Nephron progenitor cell (in vitro differentiated cells): Measurements from ENCODE around the gene RAMAC.

Source experiments
- DNase-seq: peaks from one replicate; pipeline ENCODE4 v3.0.0; 2021
- H3K27ac Mint-ChIP-seq: 2 replicates; pipeline ENCODE4 v1.8.0; 2021; ENCODE audit warnings: mild to moderate bottlenecking, moderate library complexity, mixed read lengths
- H3K27me3 Mint-ChIP-seq: 2 replicates; pipeline ENCODE4 v1.8.0; 2021; ENCODE audit warnings: mild to moderate bottlenecking, low read depth, mixed read lengths; ENCODE audit not compliant: poor library complexity
- H3K36me3 Mint-ChIP-seq: 2 replicates; pipeline ENCODE4 v1.8.0; 2021; ENCODE audit warnings: low read depth, mixed read lengths
- H3K4me1 Mint-ChIP-seq: 2 replicates; pipeline ENCODE4 v1.8.0; 2021; ENCODE audit warnings: mixed read lengths
- H3K4me3 Mint-ChIP-seq: 2 replicates; pipeline ENCODE4 v1.8.0; 2021; ENCODE audit warnings: mild to moderate bottlenecking, moderate library complexity, mixed read lengths
- H3K9me3 Mint-ChIP-seq: 2 replicates; pipeline ENCODE4 v1.8.0; 2021; ENCODE audit warnings: mild to moderate bottlenecking, moderate library complexity, mixed read lengths
- TF ChIP-seq, protein P1 (sequence below): fragments of 200-600 bp; sonication (generic); IDR thresholded peaks from 2 replicates; pipeline ENCODE4 v1.5.0; 2021; ENCODE audit warnings: antibody characterized with exemption

RAMAC gene

DNA sequence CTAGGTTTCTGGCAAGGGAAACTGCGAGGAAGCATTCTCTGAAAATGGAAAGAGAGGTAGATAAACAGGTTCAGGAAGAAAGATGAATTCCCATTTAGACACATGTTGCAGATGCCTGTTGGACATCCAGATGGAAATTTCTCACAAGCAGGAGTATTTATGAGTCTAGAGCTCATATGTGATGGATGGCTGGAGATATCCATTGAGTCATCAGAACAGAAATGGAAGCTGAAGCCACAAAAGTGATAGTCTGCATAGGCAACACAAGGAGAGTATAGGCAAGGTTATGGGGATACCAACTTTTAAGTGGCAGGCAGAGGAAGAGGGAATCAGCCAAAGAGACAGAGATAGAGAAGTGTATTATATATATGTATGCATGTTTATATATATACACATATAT lies 6.3 kb upstream of the RAMAC start:
- DNase-seq, result no peak
- Mint-ChIP-seq H3K4me3 (no peak overlapping the region), H3K27ac (no peak overlapping the region), H3K9me3 (peaks cover 2% of the 10 kb centered on the region), H3K27me3 (peaks cover 5% of the 10 kb centered on the region), H3K4me1 (peaks cover 1% of the 10 kb centered on the region), H3K36me3 (peaks cover 11% of the 10 kb centered on the region)
- TF ChIP-seq, protein P1, sequence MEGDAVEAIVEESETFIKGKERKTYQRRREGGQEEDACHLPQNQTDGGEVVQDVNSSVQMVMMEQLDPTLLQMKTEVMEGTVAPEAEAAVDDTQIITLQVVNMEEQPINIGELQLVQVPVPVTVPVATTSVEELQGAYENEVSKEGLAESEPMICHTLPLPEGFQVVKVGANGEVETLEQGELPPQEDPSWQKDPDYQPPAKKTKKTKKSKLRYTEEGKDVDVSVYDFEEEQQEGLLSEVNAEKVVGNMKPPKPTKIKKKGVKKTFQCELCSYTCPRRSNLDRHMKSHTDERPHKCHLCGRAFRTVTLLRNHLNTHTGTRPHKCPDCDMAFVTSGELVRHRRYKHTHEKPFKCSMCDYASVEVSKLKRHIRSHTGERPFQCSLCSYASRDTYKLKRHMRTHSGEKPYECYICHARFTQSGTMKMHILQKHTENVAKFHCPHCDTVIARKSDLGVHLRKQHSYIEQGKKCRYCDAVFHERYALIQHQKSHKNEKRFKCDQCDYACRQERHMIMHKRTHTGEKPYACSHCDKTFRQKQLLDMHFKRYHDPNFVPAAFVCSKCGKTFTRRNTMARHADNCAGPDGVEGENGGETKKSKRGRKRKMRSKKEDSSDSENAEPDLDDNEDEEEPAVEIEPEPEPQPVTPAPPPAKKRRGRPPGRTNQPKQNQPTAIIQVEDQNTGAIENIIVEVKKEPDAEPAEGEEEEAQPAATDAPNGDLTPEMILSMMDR, result no peak

DNA sequence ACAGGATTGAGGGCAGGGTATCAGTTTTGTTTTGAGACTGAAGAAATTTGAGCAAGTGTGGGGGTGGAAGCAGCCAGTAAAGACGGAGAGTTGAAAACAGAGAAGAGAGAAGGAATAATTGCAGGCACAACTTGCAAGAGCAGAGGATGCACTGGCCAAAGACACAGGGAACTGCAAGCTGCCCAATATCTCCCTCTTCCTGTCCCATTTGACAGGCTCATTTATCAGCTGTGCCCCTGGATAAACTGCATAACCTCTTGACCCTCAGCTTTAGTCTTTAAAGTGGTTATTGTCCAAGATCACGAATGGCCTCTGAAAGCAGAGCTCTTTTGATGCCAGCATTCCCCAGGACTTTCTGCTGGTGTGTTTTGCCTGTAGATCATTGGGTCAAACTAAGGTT lies 5.0 kb upstream of the RAMAC start:
- Mint-ChIP-seq H3K9me3 (peaks cover 15% of the 10 kb centered on the region), H3K27me3 (peaks cover 5% of the 10 kb centered on the region), H3K4me1 (peaks cover 14% of the 10 kb centered on the region), H3K36me3 (peaks cover 15% of the 10 kb centered on the region), H3K27ac (no peak overlapping the region), H3K4me3 (no peak overlapping the region)
- TF ChIP-seq, protein P1, result no peak
- DNase-seq, result peak; percentile 7

DNA sequence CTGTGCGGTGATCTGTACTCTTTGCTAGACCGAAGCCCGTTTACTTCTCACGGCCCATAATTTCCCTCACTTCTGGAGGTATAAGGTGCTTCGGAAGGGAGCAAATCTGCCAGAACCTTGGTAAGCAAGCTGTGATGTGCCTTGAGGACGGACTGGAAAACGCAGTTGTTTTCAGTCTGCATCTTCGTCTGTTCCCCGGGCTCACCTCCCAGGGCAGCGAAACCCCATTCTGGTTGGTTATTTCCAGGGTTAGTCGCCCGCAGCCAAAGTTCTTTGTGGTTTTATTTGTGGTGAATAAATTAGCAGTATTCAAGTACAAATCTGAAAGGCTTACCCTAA lies 401 bp downstream of the RAMAC start:
- H3K27me3 Mint-ChIP-seq, result peaks cover 5% of the 10 kb centered on the region
- peak overlapping the region; percentile 98 for H3K4me3 Mint-ChIP-seq
- no peak for DNase-seq
- H3K36me3 Mint-ChIP-seq, result peaks cover 55% of the 10 kb centered on the region
- H3K27ac Mint-ChIP-seq, result peak overlapping the region; percentile 61
- TF ChIP-seq, protein P1, result no peak
- peaks cover 28% of the 10 kb centered on the region for H3K4me1 Mint-ChIP-seq
- H3K9me3 Mint-ChIP-seq, result peaks cover 15% of the 10 kb centered on the region

DNA sequence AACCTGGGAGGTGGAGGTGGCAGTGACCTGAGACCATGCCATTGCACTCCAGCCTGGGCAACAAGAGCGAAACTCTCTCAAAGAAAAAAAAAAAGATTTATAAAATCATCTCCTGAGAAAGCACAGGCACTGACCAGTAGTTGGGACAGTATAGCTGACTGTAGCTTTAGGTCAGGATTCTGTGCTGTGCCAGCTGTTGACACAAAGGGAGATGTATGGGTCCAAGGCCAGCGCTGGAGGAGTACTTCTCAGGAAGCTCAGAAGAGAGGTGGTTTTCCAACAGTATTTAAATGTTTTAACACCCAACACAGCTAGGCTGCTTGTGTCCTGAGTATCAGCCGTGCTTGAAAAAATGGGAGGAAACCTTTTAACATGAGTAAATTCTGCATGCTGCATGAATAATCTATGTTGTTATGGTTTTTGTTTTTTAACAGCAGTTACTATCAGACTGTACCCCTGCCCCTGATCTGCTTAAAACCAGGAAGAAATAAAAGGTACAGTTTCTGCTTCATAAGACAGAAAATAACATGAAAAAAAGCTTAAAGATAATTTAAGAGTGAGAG lies 6.5 kb downstream of the RAMAC start:
- Mint-ChIP-seq H3K36me3 (peaks cover 45% of the 10 kb centered on the region), H3K4me1 (peaks cover 1% of the 10 kb centered on the region), H3K27me3 (peaks cover 3% of the 10 kb centered on the region), H3K4me3 (no peak overlapping the region), H3K9me3 (no peaks in the 10 kb centered on the region), H3K27ac (no peak overlapping the region)
- TF ChIP-seq, protein P1, result no peak
- no peak for DNase-seq

DNA sequence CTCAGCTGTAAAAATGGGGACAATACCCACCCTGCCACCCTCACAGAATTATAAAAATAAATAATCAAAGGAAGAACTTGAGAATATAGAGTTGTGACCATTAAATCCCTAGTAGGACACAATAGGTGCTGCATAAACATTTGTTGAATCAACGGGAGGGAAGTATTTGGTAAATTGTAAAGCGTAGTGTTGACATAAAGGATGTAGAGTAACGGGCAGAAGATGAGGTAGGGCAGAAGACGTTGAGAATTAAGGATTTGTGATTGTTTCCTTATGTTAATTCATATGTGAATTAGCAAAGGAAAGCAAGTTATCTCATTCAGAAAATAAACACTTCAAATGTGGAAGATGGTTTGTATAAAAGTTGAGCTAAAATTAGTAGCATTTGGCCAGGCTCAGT lies 7.1 kb downstream of the RAMAC start:
- H3K27me3 Mint-ChIP-seq, result peaks cover 3% of the 10 kb centered on the region
- H3K4me3 Mint-ChIP-seq, result no peak overlapping the region
- H3K36me3 Mint-ChIP-seq, result peaks cover 42% of the 10 kb centered on the region
- H3K4me1 Mint-ChIP-seq, result no peaks in the 10 kb centered on the region
- H3K27ac Mint-ChIP-seq, result no peak overlapping the region
- no peaks in the 10 kb centered on the region for H3K9me3 Mint-ChIP-seq
- no peak for DNase-seq
- TF ChIP-seq, protein P1, result no peak

DNA sequence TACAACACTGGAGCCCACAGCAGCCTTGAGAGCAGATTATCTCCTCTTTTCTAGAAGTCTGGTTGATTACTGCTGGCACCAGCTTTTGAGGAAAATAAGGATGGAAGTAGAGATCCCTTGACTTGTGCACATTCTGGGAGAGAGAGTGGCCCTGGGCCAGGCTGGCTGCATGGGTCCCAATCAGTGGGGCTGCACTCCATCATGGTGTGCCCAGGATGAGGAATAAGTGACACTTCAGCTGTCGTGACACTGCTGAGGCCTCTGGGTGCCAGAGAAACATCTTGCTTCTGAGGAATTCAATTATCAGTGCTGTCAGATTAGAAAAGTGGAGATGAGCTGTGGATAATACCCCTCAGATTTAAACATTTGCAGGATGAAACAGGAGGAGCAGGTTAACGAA lies 9.1 kb downstream of the RAMAC start:
- peaks cover 34% of the 10 kb centered on the region for H3K36me3 Mint-ChIP-seq
- H3K27me3 Mint-ChIP-seq, result peaks cover 3% of the 10 kb centered on the region
- H3K4me1 Mint-ChIP-seq, result no peaks in the 10 kb centered on the region
- TF ChIP-seq, protein P1, result no peak
- DNase-seq, result no peak
- H3K27ac Mint-ChIP-seq, result no peak overlapping the region
- H3K9me3 Mint-ChIP-seq, result peaks cover 9% of the 10 kb centered on the region
- no peak overlapping the region for H3K4me3 Mint-ChIP-seq
